CD4-positive, alpha-beta T cell treated with Interferon gamma for 1 hour (primary cell): ENCODE data around the gene MRNIP.
A peak's percentile ranks its signal among the peaks of the same experiment; 100 is the strongest.

Experiments used
- DNase-seq: peaks from one replicate; pipeline ENCODE4 v3.0.0-alpha.2; 2020

Gene MRNIP

DNA sequence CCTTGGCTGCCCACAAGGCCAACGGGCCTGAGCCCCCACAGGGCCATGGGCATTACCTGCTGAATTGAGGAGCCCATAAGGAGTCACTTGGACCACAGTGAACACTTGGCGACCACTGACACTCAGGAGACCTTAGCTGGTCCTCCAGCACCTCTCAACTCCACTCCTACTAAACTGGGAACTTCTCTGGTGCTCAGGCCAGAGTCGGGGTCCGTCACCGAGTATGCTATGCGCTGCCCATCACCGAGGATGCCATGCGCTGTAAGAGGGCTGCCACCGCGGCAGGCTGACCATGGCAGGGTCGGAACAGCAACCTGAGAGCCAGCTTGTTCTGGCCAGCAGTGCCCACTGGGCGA lies 38.5 kb downstream of the MRNIP start:
- no peak for DNase-seq

GRCh38 chr5:179819296-179820126 lies 39.1 kb downstream of the MRNIP start:
- peak; percentile 53 for DNase-seq

DNA sequence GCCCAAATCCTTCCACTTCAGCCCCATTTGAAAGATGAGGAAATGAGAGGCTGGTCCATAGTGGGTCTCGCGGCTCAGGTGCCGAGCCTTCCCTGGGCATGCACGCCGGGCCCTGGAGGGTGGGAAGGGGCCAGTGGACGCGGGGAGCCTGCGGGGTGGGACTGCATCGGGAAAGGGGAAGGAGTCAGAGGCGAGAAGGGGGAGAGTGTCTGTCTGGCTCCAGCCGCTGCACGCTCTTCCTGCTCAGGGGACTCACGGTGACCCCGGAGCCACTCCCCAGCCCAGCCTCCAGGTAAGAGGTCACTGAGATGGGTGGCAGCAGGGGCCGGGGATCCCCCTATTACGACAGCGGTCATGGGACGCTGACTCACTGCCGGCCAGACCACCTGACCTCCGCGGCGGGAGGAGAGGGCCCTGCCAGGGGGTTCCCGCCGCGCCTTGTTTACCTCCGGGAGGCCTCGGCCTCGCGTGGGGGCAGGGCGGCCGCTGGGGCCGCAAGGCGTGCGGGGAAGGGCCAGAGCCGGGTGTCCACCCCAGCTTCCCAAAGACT lies 39.8 kb downstream of the MRNIP start:
- DNase-seq = peak; percentile 95

DNA sequence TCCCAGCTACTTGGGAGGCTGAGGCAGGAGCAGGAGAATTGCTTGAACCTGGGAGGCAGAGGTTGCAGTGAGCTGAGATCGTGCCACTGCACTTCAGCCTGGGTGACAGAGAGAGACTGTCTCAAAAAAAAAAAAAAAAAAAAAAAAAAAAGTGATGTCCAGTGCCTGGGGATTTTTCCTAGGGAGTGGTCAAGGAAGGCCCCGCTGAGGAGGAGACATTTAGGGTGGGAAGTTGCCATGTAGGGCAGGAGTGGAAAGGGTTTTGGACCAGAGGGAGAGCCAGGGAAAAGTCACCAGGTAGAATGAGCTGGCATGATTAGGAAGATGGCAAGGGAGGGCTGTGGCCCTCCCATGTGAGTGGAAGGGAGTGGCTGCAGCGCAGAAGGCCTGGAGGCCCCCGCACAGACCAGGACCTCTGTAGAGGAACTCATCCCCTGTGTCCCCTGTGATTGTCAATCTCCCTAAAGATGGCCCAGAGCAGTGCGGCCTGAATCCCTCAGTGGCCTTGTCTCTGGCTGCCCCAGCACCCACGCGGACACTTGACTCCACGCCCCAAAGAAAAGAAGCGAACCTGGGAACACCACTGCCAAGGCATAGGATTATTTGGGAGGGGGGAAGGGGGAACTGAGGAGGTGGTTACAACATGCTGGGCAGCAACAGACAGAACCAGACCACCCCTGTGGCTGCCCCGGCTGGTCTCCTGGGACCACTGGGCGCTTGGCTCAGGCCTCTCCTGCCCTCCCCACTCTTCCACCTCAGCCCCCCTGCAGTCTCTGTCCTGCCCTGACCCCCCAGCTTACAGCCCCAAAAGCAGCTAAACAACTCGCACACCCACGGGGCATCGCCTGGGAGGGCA lies 40.5 kb downstream of the MRNIP start:
- no peak for DNase-seq

DNA sequence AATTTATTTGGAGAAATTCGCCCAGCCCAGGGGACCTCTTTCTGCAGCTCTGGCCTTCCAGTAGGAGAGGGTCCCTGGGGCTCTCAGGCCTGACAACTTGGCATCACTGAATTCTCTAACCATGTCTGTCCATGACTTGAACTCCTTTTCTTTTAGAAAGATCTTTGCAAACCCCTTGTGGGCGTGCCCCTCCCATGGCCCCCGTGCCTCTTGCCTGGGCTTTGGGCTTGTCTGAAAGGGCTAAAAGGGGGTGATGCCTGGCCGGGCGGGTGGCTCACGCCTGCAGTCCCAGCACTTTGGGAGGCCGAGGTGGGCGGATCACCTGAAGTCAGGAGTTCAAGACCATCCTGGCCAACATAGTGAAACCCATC lies 41.2 kb downstream of the MRNIP start:
- DNase-seq = no peak

DNA sequence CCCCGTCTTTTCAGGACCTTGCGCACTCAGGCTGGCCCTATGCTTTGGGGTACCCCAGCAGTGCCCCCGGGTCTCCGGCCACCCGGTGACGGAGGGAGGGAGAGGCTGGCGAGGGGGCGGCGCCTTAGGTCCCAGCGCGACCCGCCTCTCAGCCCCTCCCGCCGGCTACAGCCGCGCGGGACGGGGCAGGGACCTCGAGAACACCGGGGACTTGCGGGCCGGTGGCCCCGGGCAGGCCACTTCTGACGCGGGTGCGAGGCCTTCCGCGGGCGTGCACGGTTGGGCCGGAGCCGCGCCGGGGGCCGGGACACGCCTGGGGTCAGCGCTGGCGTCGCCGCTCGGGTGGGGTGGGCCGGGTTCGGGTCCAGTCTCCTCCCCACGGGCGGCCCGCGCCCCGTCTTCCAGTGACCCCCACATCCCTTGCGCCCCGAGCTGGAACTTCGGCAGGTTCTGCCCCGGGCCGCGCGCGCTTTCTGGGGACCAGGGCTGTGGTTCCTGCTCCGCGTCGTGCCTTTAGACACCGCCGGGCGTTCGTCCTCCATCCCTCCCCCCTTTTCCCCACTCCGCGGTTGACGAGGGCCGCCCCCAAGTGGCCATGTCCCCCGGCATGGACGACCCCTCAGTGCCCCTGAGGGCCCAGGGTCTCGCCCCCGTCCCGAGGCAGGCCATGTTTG lies 41.7 kb downstream of the MRNIP start:
- DNase-seq = no peak

DNA sequence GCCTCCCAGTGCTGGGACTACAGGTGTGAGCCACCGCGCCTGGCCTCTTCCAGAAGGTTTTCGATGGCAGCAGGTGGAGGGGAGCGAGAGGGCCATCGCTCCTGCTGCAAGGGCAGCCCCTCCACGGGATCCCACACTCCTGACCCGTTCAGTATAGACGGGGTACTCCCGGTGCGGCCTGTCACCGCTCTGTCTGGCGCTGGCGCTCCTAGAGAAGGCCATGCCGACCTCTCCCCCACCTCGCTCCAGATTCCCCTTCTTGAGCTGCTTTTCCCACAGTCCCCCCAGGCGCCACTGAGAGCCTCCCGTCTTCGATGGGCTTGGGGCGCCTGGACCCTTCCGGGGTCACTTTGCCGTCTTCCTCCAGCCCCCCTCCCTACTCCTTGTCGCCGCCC lies 42.2 kb downstream of the MRNIP start:
- no peak for DNase-seq

- no peak for DNase-seq
These were observed 42.9 kb downstream of the MRNIP start for GRCh38 chr5:179815491-179816249.

- DNase-seq = no peak
These were observed 44.5 kb downstream of the MRNIP start for GRCh38 chr5:179814090-179814489.

- DNase-seq = no peak
These were observed 45.5 kb downstream of the MRNIP start for GRCh38 chr5:179812997-179813607.

DNA sequence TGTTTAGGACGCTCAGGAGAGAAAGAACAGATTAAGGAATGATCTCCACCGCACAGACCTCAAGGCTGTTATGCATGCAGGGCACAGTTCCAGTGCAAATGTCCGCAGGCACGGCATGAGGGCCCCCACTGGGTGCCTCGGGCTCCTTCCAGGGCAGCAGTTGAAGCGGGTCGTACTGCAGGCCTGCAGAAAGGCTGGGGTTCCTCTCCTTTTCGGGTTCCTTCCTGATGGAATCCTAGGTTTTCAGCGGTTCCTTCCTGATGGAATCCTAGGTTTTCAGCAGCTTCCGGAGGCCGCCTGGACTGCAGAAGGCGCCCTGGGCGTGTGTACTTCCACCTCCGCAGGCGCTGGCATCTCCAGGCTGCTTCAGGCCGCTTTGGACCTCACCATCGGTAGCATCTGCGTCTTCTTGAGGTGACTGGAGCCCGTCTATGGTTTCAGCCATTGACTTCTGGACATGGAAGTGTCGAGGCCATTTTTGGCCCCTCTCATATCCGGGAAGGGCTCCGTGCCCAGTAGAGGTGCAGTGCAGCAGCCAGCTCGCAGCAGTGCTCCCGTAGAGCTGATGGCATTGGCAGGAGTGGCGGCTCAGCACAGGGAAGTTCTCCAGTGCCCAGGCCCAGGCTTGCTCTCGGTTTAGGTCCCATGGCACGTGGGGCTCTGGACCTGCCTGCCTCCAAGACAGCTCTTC lies 46.3 kb downstream of the MRNIP start:
- DNase-seq = no peak

- peak; percentile 69 for DNase-seq
These were observed 52.2 kb downstream of the MRNIP start, which contains the start of gene MGAT4B for GRCh38 chr5:179806250-179807048. Gene MGAT4B, minus strand, starts transcription at chr5:179806866. Its CDS starts 283 bp downstream, at chr5:179806583.

DNA sequence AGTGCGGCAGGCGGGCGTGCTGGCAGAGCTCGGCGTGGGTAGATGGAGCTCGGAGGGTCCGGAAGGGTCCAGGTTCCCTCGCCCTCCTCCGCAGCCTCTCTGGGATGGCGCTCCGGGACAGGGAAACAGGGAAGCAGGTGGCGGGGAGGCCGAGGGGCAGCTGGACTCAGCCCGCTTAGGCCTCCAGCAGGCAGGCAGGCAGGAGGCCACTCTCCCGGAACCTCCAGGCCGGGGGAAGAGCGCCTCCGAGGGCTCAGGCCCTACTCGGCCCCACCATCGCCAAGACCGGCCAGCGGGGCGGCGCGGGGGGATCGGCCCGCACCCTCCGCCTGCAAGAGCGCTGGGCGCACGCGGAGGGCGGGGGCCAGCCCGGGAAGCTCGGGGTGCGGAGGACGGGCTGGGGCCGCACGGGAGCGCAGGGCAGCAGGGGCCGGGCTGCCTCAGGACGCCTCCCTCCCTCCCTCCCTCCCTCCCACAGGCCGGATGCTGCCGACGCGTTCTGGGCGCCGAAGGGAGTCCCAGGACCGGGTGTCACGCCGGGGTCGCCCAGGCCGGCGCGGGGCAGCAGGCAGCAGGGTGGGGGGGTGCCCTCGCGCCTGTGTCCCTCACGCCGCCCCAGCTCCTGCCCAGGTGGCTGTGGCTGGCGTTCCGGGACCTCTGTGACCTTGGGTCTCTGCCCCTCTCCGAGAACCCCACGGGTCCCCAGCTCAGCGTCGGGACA lies 52.9 kb downstream of the MRNIP start:
- peak; percentile 53 for DNase-seq

- DNase-seq = no peak
These were observed 53.5 kb downstream of the MRNIP start for GRCh38 chr5:179805070-179805528.

DNA sequence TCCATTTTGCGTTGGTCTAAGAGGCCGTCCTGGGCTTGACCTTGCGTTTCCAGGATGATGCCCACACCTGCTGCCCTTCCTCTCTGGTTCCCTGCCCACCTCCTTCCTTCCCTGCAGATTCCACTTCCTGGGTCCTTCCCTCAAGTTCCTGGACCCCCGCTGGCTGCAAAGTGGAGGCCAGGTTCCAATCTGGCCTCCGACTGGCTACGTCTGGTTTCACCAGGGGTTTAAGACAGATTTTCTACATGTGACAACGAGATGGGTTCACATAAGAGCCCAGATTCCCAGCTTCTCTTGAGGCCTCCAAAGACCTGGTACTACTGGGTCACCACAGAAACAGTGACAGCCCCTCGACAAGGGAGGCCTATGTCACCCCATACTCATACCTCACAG lies 54.1 kb downstream of the MRNIP start:
- DNase-seq = no peak

DNA sequence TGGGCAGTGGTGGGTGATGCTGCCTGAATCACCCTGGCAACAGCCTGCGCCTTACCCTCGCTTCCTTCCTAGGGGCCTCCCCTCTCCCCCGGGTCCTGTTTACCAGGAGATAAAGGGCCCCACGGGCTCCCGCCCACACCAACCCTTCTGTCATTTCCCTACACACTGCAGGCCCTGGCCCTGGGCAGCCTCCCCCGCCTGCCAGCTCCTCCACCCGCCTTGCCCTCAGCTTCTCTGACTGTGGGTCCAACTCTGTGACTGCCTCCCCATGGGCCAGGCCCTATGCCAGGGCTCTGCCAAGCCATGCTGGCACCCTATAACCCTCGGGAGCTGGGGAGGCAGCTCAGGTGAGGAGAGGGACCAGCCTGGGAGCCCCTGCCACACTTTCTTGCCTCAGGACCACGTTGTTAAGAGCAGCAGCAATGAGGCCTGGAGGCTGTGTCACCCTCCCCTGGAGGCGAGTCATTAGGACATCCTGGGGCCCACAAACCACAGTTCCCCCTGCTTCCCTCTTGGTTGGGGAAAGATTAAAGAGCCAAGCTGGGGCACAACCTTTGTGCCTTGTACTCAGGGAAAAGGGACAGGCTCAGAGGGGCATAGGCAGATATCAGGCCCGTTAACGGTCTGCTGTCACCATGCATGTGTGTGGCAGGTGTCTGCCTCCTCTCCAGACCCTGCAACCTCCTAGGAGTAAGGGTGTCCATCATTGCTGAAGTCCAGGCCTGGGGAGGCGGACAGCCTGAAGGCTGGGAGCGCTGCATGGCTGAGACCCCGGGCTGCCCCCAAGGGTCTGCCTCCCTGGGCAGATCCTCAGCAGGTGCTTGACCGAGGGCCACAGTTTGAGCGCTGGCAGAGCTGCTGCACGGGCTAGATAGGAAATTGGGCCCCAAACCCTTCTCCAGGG lies 54.7 kb downstream of the MRNIP start:
- DNase-seq = no peak

- no peak for DNase-seq
These were observed 55.6 kb downstream of the MRNIP start for GRCh38 chr5:179802950-179803562.
